Stimulated activated CD8-positive, alpha-beta memory T cell treated with anti-CD3 and anti-CD28 coated beads, Interleukin-7, amount 100 ng/mL, for 1 hour (primary cell): ENCODE measurements around the gene MIPEP.
A peak's percentile ranks its signal among the peaks of the same experiment; 100 is the strongest.

Experiments
- DNase-seq, 2 donors: peaks; one replicate each; pipeline ENCODE4 v3.0.0-alpha.2; 2020; ENCODE audit warnings: low read depth in 2 of 2

The MIPEP gene

DNA sequence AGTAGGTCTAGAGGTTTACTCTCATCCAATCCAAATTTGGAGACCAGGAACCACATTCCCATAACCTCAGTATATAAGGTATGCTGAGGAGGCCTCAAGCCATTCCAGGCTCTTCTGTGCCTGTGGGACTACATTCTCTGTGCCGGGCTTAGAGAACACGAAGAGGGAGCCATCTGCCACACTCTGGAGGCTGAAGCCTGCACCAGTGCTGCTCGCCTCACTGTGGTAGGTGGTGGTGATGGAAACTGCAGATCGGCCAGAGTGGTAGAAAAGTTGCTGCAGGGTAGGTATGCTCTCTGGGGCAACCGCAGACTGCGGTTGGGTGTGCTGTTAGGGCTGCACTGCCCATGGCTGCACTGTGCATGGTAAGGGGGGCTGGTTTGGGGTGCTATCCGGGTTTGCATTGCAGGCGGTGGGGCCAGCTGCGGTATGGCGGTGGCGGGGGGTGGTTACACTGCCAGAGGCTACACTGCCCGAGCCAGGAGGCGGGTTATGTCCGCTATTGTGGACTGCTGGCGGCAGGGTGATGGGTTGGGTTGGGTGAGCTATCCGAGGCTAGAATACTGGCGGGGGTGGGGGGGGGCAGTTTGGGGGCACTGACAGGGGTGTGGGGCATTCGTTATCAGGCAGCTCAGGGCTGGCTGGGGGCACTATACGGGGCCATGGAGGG is 174.0 kb downstream of the MIPEP start:
- no peak for DNase-seq

DNA sequence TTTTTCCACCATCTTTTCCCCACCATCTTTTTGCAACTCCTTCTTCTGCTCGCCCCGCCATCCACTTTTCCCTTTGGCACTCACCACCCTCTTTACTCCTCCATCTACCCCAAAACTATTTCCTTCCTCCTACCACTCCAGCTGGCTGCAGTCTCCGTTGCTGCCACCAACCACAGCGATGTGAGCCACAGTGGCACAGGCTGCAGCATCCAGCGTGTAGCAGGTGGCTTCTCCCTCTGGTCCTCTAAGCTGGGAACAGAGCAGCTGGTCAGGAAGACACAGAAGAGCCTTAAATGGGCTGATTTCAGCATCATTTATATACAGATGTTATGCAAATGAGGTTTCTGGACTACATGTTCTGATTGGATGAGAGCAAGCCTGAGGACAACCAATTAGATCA is 174.5 kb downstream of the MIPEP start:
- DNase-seq: no peak

DNA sequence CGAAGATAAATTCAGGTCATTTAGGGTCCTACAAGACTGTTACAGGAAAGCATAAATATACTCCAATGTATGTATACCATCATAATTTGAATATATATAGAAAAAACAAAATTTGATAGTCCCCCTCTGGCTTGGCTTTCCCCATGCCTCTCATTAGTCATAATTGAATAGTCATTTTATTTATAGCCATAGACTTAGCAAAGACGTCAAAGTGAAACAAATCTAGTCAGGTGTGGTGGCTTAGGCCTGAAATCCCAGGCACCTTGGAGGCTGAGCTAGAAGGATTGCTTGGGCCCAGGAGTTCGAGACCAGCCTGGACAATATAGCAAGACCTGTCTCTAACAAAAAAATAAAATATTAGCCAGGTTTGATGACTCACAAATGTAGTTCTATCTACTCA is 177.8 kb downstream of the MIPEP start:
- no peak for DNase-seq

DNA sequence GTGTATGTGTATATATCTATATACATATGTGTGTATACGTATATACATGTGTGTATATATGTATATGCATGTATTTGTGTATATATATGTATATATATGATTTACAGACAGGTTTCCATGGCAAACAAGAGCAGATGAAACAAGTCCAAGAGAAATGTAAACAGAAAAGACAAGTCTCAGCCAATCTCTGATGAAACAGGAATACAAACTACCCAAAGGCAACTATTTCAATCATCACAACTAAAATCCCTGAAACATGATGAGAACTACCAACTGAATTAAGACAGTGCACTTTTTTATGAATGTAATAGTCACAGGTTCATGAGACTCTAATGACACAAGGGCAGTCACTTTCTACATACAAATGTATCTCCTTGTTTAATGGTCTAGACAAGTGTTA is 178.8 kb downstream of the MIPEP start:
- DNase-seq: no peak

DNA sequence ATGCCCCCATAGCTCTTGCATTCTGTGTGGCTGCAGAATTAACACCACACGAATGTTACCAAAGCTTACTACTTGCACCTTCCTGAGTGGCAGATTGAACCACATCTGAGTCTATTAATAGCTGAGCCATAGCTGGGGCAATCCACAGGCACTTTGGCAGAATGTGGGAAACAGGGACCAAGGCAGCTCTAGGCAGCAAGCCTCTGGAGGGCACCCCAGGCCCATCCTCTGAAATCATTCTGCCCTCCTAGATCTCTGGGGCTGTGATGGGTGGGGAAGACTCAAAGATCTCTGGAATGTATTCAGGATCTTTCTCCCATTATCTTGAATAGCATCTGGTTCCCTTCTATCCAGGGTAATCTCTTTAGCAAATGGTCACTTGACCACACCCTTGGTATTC is 179.7 kb downstream of the MIPEP start:
- DNase-seq: no peak

DNA sequence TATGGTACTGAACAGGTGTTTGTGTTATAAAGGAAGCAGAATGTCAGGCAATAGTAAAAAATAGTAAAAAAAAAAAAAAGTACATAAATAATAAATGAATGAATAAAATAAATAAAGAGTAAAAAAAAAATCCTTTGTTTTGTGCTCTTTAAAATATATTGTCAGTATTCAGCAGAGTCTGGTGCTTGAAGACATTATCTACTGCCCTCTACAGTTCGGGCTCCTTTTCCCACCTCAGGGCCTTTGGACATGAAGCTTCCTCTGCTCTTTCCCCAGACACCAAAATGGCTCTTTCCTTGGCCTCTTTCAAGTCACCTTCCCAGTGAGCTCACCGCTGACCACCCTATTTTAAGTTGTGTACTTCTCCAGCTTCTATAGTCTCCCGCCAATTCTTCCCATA is 181.5 kb downstream of the MIPEP start:
- DNase-seq: no peak

DNA sequence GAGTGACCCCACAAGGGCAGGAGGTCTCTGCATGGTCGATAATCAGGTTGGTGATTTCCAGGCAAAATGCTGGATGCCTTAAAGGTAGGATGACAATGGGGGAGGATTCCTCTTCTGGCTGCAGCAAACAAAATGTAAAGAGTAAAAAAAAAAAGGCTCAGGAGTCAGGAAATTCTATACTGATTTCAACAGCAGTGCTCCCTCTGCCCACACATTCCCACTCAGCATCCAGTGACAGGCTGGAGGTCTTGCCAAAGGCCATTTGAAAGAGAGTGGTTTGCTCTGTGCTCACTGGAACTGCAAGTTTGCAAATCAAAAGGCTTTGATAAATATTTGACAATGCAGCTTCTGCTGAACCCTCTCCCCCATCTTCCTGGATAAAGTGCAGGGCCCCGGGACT is 183.6 kb downstream of the MIPEP start:
- no peak for DNase-seq

DNA sequence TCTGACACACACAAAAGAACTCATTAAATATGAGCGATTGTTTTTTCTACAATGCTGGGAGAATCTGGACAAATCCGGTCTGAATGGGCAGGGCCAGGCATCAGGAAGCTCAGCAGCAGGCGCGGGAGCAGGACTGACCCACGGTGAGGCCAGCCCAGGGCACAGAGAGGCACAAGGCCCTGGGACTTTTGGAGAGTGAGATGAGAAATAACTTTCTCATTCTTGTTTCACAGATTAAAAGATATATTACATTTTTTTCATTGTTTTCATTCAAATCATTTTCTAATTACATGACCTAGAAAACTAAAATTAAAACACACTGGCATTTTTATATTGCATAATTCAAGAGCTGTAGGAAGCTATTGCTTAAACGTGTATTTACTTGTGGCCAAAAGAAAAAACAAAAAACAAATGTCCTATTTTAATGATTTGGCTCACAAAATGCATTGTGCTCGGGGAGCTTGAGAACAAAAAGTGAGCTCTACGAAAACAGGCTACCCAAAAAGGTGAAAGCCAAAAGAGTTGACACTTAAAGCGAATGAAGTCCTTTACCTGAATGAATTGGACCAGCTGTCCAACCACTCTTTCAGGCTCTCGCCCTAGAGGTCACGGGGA is 185.8 kb downstream of the MIPEP start:
- no peak for DNase-seq

DNA sequence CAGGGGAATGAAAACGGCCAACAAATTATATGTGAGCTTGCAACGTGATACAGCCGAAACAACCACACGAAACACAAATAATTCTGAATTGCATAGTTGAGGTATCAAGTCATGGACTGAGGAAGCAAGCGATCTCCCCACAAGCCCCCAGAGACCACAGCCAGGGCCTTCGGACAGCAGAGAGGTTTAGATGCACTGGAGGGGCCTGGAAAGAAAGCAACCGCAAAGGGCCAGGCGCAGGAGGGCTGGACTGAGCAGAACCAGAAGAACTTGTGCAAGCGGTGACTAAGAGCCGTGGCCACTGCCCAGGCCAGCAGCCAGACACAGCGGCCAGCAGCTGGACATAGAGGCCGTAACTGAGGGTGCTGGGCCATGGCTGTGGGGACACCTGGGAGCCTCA is 187.6 kb downstream of the MIPEP start:
- DNase-seq: no peak

DNA sequence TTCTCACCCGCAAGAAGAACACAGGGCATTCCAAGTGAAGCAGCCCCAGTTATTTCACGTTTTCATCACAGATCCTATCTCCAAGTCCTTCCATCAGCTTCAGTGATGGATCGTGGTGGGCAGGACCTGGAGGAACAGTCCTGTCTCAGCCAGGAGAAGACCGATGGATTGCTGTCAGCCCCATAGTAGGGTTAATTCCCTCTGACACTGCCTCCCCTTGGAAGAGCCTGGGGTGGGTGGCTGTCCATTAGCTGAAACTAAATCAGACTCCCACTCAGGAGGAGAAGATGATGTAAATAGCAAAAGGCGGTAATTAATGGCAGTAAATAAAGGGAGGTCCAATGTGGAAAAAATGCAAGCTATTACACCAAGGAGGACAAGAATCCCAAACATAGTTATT is 188.0 kb downstream of the MIPEP start:
- no peak for DNase-seq

DNA sequence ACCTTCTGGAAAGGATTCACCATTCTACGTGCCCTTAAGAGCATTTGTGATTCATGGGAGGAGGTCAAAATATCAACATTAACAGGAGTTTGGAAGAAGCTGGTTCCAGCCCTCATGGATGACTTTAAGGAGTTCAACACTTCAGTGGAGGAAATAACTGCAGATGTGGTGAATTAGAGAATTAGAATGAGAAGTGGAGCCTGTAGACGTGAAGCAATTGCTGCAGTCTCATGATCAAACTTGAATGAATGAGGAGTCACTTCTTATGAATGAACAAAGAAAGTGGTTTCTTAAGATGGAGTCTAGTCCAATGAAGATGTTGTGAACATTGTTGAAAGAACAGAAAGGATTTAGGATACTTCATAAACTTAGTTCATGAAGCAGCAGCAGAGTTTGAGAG is 189.9 kb downstream of the MIPEP start:
- DNase-seq: no peak

DNA sequence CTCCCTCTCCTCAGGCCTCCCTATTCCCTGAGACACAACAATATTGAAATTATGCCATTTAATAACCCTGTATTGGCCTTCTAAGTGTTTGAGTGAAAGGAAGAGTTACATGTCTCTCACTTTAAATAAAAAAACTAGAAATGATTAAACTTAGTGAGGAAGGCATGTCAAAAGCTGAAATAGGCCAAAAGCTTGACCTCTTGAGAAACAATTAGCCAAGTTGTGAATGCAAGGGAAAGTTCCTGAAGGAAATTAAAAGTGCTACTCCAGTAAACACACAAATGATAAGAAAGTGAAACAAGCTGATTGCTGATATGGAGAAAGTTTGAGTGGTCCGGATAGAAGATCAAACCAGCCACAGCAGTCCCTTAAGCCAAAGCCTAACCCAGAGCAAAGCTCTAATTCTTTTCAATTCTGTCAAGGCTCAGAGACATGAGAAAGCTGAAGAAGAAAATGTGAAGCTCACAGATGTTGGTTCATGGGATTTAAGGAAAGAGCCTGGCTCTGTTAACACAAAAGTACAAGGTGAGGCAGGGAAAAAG is 191.4 kb downstream of the MIPEP start:
- DNase-seq: no peak

DNA sequence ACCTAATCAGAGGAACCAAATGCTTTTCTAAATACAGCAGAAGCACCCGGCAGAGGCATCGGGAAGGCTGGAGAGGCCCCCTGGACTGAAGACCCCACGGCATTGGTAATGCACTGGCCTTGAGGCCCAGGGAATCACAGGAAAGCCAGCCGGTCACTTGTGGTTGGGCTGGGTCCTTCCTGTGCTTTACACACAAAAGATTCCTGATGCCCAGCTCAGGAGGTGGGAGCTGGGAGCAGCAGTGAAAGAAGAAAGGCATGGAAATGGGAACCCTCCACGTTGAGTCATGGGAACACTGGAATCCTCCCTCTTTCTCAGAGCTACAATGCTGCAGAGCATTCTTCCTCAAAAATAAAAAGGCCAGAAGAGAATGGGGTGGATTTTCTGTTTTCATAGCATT is 192.6 kb downstream of the MIPEP start:
- DNase-seq: no peak

DNA sequence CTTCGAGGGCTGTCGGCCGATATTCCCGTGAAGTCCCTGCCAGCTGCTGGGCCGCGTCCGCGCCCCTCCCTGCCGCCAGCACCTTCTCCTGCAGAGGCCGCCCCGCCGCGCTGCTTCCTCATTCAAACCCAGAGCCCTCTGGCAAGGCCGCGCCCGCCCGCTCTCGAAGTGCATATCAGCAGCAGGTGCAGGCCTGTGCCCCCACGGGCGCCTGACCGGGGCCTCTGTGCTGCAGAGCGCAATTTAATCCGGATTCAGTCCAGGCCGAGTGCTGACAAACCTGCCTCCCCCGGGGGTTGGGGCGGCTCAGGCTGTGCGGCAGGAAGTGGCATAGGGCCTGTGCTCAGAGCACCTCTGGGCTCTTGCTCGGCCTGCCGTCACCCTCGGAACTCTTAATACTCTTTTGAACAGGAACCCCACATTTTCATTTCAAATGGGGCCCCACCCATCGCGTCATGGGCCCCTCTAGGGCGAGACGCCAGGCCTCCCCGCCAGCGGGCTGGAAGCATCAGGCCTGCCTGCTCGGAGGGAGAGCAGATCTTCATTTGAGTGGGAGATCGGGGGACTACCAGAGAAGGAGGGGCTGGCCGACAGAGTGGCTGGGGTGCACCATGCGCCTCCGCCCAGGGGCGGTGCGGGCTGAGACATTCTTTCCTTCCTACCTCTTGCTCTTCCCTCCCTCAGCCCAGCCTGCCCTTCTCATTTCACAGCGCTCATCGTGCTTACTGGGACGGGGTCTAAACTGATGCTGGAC is 193.3 kb downstream of the MIPEP start:
- peak; percentile 20 to 21 for DNase-seq

DNA sequence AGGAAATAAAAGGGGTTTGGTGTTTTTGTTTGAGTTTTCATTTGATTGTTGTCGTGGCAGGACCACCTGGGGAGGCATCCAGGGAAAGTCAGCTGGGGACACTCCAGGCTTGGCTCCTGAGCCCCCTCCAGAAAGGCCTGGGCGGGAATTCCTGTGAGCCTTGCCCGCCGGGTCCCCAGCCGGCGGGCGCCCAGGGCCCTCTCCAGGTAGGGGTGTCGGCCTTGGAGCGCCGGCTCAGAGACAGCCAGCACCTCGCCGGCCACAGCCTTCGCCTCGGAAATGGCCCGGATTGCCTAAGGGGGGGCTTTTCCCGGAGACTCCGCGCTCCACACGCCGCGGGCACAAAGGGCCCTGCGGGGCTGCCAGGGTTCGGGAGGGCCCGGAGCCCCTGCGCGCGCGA is 194.0 kb downstream of the MIPEP start:
- no peak for DNase-seq

DNA sequence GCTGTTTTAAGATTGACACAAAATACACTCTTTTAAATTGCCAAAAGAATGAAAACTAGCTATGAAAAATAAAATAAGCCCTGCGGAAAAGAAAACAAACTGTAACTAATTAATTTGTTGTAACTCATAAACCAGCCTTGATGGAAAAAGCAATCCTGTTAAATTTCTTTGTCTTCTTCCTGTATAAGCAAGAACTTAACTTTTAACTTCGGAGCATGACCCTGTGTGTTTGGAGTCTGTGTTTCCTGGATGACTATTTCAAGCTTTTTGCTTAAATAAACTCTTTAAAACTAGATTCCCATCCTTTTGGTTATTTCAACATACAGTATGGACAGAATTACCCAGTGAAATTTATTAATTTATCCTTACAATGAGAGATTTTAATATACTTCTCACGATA is 196.4 kb downstream of the MIPEP start:
- no peak for DNase-seq

DNA sequence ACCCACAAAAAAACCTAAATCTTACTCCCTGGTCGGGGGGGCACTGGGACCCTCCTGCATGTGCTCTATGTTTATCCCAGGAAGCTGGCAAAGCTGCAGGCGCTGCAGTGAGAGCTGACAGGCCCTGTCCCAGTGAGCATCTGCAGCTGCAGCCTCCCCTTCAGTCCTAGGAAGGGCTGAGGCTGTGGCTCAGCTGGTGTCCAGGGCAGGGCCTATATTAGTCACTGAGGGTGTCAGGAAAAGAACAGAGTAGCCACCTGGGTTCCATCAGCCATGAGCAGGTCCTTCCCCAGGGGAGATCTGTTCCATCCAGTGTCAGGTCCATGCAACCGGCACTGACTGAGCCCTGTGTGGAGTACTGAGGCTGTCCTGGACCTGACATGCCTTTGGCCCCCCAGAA is 198.5 kb downstream of the MIPEP start:
- DNase-seq: no peak

DNA sequence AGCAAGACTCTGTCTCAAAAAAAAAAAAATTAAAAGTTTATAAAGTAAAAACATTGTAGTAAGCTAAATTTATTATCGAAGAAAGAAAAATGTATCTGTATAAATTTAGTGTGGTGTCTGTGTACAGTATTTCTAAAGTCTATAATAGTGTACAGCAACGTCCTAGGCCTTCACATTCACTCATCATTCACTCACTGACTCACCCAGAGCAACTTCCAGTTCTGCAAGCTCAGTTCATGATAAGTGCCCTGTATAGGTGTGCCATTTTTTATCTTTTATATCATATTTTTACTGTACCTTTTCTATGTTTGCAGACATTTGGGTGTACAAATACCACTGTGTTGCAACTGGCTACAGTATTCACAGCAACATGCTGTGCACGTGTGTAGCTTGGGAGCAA is 200.9 kb downstream of the MIPEP start:
- no peak for DNase-seq

DNA sequence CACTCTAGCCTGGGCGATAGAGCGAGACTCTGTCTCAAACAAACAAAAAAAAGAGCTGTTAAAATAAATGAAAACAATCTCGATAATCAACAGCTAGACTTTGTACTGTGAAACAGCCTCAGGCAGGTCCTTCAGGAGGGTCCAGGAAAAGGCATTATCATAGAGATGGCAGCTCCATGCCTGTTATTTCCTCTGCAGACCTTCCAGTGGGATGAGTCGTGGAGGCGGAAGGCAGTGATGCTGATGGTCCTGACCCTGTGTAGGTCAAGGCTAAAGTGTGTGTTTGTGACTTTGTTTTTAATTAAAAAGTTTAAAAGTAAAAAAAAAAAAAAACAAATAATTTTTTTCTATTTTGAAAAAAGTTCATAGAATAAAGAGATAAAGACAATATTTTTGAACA is 201.6 kb downstream of the MIPEP start:
- no peak for DNase-seq

DNA sequence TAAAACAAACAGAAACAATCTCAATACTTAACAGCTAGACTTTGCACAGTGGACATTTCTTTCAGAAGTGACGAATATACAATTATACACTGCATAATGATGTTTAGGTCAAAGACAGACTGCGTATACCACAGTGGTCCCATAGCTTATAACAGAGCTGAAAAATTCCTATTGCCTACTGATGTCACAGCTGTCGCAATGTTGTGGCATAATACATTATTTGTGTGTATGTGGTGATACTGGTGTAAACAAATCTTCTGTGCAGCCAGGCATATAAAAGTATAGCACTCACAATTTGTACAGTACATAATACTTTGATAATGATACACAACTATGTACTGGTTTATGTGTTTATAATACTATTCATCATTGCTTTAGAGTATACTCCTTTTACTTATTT is 202.3 kb downstream of the MIPEP start:
- no peak for DNase-seq

DNA sequence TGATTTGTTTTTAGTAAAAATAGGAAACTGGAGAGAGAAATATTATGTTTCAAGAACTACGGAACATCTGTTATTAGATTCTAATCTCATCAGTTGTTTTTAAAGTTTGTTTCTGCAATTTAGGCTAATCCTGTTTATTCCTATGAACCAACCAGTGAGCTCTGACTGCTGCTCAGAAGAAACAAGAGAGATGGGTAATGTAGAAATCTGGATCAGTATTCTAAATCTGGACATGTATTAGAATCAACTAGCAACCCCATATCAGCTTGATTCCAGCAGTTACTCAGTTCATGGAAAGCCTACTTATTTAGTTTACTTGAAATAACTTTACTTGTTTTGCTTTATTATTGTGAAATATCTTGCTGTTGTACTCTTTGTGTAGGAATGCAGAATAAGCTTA is 203.8 kb downstream of the MIPEP start:
- no peak for DNase-seq

DNA sequence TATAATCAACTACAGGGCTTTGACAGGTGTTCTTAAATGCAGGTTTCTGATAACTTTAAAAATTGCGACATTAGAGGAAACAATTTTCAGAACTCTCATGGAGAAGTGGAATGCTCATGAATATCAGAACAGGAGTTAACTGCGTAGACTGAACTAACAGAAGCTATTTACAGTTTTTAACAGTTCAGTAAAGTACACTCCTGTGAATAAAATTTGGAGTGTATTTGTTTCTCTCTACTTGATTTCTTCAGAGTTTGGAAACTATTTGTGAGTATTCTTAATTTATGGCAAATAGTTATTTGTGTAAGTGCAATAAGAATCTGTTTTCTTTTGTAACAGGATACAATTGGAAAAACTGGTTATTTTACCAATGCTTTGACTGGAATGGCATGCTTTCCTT is 204.6 kb downstream of the MIPEP start:
- no peak for DNase-seq

DNA sequence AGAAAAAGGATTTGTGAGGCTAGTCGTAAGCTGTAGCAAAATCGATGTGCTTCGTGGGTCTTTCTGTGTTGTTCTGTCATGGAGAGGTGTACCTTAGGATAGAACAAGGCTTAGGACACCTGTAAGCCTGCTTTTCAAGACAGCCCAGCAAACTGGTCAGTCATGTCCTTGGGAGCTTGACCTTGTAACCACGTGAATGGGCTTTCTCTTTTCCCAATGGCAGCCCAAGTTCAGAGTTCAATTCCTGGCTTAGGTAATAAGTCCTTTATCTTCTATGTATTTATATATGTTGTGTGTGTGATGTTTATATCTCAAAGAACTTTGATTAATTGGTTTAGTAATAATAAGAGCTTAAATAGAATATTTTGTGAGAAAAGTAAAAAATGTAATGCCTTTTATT is 206.1 kb downstream of the MIPEP start:
- DNase-seq: no peak
